ENCODE results near the gene SYP.
A peak's percentile ranks its signal among the peaks of the same experiment; 100 is the strongest.

SYP gene

GRCh38 chrX:49190821-49191573, 9.0 kb downstream of the SYP start (continued):
- TF ChIP-seq, protein P1, sequence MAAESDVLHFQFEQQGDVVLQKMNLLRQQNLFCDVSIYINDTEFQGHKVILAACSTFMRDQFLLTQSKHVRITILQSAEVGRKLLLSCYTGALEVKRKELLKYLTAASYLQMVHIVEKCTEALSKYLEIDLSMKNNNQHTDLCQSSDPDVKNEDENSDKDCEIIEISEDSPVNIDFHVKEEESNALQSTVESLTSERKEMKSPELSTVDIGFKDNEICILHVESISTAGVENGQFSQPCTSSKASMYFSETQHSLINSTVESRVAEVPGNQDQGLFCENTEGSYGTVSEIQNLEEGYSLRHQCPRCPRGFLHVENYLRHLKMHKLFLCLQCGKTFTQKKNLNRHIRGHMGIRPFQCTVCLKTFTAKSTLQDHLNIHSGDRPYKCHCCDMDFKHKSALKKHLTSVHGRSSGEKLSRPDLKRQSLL (tag by site-specific recombination; IDR thresholded peaks at IDR 0.05): no peak
- TF ChIP-seq ZNF548 (tag by site-specific recombination; IDR thresholded peaks at IDR 0.05) (no peak), ZNF26 (tag by site-specific recombination; IDR thresholded peaks at IDR 0.05) (no peak), ZNF354C (tag by site-specific recombination; IDR thresholded peaks at IDR 0.05; ENCODE audit: borderline replicate concordance, low read depth) (no peak), GLIS1 (tag by site-specific recombination; IDR thresholded peaks at IDR 0.05) (no peak), ZNF112 (tag by site-specific recombination; IDR thresholded peaks at IDR 0.05) (no peak), ZNF239 (tag by site-specific recombination; IDR thresholded peaks at IDR 0.05) (no peak), ZNF140 (tag by site-specific recombination; IDR thresholded peaks at IDR 0.05) (no peak), ZNF202 (tag by site-specific recombination; IDR thresholded peaks at IDR 0.05; ENCODE audit: borderline replicate concordance) (no peak), SCRT1 (tag by site-specific recombination; IDR thresholded peaks at IDR 0.05; ENCODE audit: borderline replicate concordance) (no peak), ZNF785 (tag by site-specific recombination; IDR thresholded peaks at IDR 0.05) (no peak), ZNF292 (tag by site-specific recombination; IDR thresholded peaks at IDR 0.05; ENCODE audit: borderline replicate concordance, low read depth) (no peak), ZNF10 (tag by site-specific recombination; IDR thresholded peaks at IDR 0.05) (no peak), ZNF514 (tag by site-specific recombination; IDR thresholded peaks at IDR 0.05) (no peak), ZNF544 (tag by site-specific recombination; IDR thresholded peaks at IDR 0.05) (no peak), ZNF596 (tag by site-specific recombination; IDR thresholded peaks at IDR 0.05) (no peak), KLF16 (tag by site-specific recombination; IDR thresholded peaks at IDR 0.05) (peak; percentile 38; the same call in 1 of the 2 replicates), PRDM1 (tag by site-specific recombination; IDR thresholded peaks at IDR 0.05) (no peak), ZNF311 (tag by site-specific recombination; IDR thresholded peaks at IDR 0.05; ENCODE audit: borderline replicate concordance) (no peak), ZBTB7A (tag by site-specific recombination; IDR thresholded peaks at IDR 0.05; ENCODE audit: low read depth) (no peak), ZNF677 (tag by site-specific recombination; IDR thresholded peaks at IDR 0.05) (no peak), KLF1 (tag by site-specific recombination; IDR thresholded peaks at IDR 0.05) (peak; percentile 78), ZNF600 (tag by site-specific recombination; IDR thresholded peaks at IDR 0.05) (peak; percentile 87), ZNF561 (tag by site-specific recombination; IDR thresholded peaks at IDR 0.05; ENCODE audit: borderline replicate concordance) (0 out of 2 replicates have a peak, but pooled peaks have one; percentile 29), MZF1 (tag by site-specific recombination; IDR thresholded peaks at IDR 0.05; ENCODE audit: borderline replicate concordance) (no peak), PBX3 (CRISPR knock-in tag; IDR thresholded peaks at IDR 0.05) (peak; percentile 93), ZNF146 (tag by site-specific recombination; IDR thresholded peaks at IDR 0.05) (no peak), ZNF639 (tag by site-specific recombination; IDR thresholded peaks at IDR 0.05) (no peak), ZNF221 (tag by site-specific recombination; IDR thresholded peaks at IDR 0.05; ENCODE audit: borderline replicate concordance) (no peak), ZNF701 (tag by site-specific recombination; IDR thresholded peaks at IDR 0.05) (no peak), HOXA7 (CRISPR knock-in tag; IDR thresholded peaks at IDR 0.05; ENCODE audit: borderline replicate concordance) (no peak)
- TF ChIP-seq, protein P2, sequence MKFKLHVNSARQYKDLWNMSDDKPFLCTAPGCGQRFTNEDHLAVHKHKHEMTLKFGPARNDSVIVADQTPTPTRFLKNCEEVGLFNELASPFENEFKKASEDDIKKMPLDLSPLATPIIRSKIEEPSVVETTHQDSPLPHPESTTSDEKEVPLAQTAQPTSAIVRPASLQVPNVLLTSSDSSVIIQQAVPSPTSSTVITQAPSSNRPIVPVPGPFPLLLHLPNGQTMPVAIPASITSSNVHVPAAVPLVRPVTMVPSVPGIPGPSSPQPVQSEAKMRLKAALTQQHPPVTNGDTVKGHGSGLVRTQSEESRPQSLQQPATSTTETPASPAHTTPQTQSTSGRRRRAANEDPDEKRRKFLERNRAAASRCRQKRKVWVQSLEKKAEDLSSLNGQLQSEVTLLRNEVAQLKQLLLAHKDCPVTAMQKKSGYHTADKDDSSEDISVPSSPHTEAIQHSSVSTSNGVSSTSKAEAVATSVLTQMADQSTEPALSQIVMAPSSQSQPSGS (tag by site-specific recombination; IDR thresholded peaks at IDR 0.05; ENCODE audit: low read depth): no peak
- TF ChIP-seq, protein P3, sequence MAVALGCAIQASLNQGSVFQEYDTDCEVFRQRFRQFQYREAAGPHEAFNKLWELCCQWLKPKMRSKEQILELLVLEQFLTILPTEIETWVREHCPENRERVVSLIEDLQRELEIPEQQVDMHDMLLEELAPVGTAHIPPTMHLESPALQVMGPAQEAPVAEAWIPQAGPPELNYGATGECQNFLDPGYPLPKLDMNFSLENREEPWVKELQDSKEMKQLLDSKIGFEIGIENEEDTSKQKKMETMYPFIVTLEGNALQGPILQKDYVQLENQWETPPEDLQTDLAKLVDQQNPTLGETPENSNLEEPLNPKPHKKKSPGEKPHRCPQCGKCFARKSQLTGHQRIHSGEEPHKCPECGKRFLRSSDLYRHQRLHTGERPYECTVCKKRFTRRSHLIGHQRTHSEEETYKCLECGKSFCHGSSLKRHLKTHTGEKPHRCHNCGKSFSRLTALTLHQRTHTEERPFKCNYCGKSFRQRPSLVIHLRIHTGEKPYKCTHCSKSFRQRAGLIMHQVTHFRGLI (tag by site-specific recombination; IDR thresholded peaks at IDR 0.05): no peak
